HUES6 (cell line): ENCODE results near the gene GCH1.
"Not testable (repeated sequence)": the region's sequence is repeated elsewhere in the genome, so short reads cannot be mapped to it uniquely, and the experiment has no call there.

Source experiments
- H3K27ac ChIP-seq: 2 replicates; pipeline ENCODE4 v1.7.0; 2013; ENCODE audit warnings: low read depth, mild to moderate bottlenecking, low read length, inconsistent platforms
- H3K27me3 ChIP-seq: 2 replicates; pipeline ENCODE4 v1.6.1; 2013; ENCODE audit warnings: low read length; ENCODE audit not compliant: control insufficient read depth, insufficient read depth
- H3K36me3 ChIP-seq: 2 replicates; pipeline ENCODE4 v1.6.1; 2013; ENCODE audit warnings: low read length; ENCODE audit not compliant: control insufficient read depth, insufficient read depth
- H3K4me1 ChIP-seq: 2 replicates; pipeline ENCODE4 v1.6.1; 2013; ENCODE audit warnings: low read length; ENCODE audit not compliant: control insufficient read depth, insufficient read depth
- H3K4me3 ChIP-seq: 2 replicates; pipeline ENCODE4 v1.5.1; 2013; ENCODE audit warnings: low read depth, low read length
- H3K9ac ChIP-seq: one replicate; pipeline ENCODE4 v1.6.1; 2013; ENCODE audit warnings: mild to moderate bottlenecking, low read length
- H3K9me3 ChIP-seq: 2 replicates; pipeline ENCODE4 v1.6.1; 2013; ENCODE audit warnings: low read depth, low read length; ENCODE audit not compliant: control insufficient read depth, insufficient read depth

GCH1 gene

GRCh38 chr14:54807428-54807827 is 95.2 kb downstream of the GCH1 start:
- peaks cover 25% of the 10 kb centered on the region for H3K27me3 ChIP-seq

DNA sequence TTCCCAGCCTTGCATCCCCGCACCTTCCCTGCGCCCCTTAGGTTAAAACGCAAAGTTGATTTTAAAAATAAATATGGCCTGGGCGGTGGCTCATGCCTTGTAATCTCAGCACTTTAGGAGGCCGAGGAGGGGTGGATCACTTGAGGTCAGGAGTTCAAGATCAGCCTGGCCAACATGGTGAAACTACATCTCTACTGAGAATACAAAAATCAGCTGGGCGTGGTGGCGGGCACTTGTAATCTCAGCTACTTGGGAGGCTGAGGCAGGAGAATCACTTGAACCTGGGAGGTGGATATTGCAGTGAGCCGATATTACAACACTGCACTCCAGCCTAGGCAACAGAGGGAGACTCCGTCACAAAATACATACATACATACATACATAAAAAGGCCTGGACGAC is 96.0 kb downstream of the GCH1 start:
- Histone ChIP-seq H3K4me3 (no peak overlapping the region), H3K27ac (no peak overlapping the region), H3K9ac (no peak overlapping the region), H3K4me1 (peaks cover 22% of the 10 kb centered on the region), H3K9me3 (no peaks in the 10 kb centered on the region), H3K27me3 (peaks cover 25% of the 10 kb centered on the region), H3K36me3 (no peaks in the 10 kb centered on the region)

More at GRCh38 chr14:54807428-54807827, 95.2 kb downstream of the GCH1 start:
- H3K9ac ChIP-seq, result no peak overlapping the region
- no peaks in the 10 kb centered on the region for H3K9me3 ChIP-seq
- H3K36me3 ChIP-seq, result no peaks in the 10 kb centered on the region
- H3K4me3 ChIP-seq, result no peak overlapping the region
- H3K4me1 ChIP-seq, result peaks cover 22% of the 10 kb centered on the region
- no peak overlapping the region for H3K27ac ChIP-seq

DNA sequence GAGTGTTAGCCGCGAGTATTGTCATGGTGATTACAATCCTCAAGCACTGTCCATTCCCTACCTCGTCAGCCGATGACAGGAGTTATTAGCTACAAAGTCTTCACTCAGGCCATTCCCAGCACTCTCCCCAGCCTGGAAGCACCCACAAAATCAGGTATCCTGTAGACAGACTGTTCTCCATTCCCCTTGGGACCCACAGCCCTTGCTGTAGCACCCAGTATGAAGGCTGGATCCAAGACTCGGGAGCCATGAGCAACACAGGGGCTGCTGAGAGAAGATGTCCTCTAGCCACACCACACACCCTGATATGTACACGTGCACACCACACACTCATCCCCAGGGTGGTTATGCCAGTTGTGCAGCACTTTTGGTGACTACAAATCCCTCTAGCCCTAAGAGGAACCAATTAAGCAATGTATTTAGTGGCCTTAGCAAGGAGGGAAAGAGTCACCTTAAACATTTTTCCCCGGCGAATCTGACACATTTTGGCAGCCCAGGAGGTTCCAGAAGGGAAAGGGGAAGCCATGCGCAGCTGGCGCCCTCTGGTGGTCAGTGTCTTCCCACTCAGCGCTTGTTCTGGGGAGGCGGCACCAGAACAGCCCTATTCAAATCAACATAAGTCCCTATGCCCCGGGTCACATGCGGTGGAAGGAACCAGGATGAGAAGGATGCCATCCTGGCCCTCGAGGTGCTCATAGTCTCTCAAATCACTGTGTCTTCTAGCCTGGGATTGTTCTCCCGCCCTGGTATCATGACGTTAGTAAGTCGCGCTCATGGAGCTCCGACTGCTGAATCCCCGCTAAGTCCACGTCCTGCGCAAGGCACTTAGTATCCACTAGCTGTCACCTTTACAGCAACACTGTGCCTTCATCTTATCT is 96.9 kb downstream of the GCH1 start:
- Histone ChIP-seq H3K27me3 (peaks cover 25% of the 10 kb centered on the region), H3K27ac (no peak overlapping the region), H3K36me3 (no peaks in the 10 kb centered on the region), H3K4me3 (peak overlapping the region; percentile 43), H3K9ac (no peak overlapping the region), H3K9me3 (no peaks in the 10 kb centered on the region), H3K4me1 (peaks cover 22% of the 10 kb centered on the region)

GRCh38 chr14:54805070-54805444 is 97.6 kb downstream of the GCH1 start:
- peaks cover 22% of the 10 kb centered on the region for H3K4me1 ChIP-seq
- H3K27ac ChIP-seq, result no peak overlapping the region
- no peaks in the 10 kb centered on the region for H3K9me3 ChIP-seq
- no peaks in the 10 kb centered on the region for H3K36me3 ChIP-seq
- H3K4me3 ChIP-seq, result peak overlapping the region; percentile 43; the same call in 1 of the 2 replicates
- no peak overlapping the region for H3K9ac ChIP-seq
- H3K27me3 ChIP-seq, result peaks cover 25% of the 10 kb centered on the region

- H3K9me3 ChIP-seq, result no peaks in the 10 kb centered on the region
- H3K4me3 ChIP-seq, result peak overlapping the region; percentile 43; the same call in 1 of the 2 replicates
- H3K4me1 ChIP-seq, result peaks cover 22% of the 10 kb centered on the region
- H3K9ac ChIP-seq, result no peak overlapping the region
- H3K27ac ChIP-seq, result no peak overlapping the region
- no peaks in the 10 kb centered on the region for H3K36me3 ChIP-seq
- peaks cover 25% of the 10 kb centered on the region for H3K27me3 ChIP-seq
These were observed 98.0 kb downstream of the GCH1 start for GRCh38 chr14:54804538-54805041.

- H3K27ac ChIP-seq, result no peak overlapping the region
- no peaks in the 10 kb centered on the region for H3K9me3 ChIP-seq
- no peak overlapping the region for H3K9ac ChIP-seq
- H3K36me3 ChIP-seq, result no peaks in the 10 kb centered on the region
- H3K27me3 ChIP-seq, result peaks cover 25% of the 10 kb centered on the region
- H3K4me1 ChIP-seq, result peaks cover 22% of the 10 kb centered on the region
- H3K4me3 ChIP-seq, result no peak overlapping the region; the same call in 1 of the 2 replicates
These were observed 98.6 kb downstream of the GCH1 start for GRCh38 chr14:54803926-54804537.

DNA sequence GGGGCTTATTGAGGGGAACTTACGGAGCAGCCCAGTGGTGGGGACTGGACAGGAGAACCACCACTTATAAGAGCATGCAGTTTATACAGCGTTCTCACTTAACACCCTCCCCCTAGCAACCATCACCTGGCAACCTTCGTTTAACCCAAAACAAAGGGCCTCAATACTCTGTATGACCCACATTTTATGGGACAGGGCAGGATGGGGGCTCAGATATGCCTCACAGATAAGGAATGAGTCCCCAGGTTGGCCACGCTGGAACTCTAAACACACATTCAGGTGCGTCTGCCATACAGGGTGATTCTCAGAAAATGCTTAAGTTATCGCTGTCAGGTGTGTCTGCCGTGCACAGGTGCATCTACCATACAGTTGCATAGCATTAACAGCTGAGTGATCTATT is 99.2 kb downstream of the GCH1 start:
- Histone ChIP-seq H3K9me3 (no peaks in the 10 kb centered on the region), H3K9ac (no peak overlapping the region), H3K4me3 (no peak overlapping the region), H3K27me3 (peaks cover 25% of the 10 kb centered on the region), H3K36me3 (no peaks in the 10 kb centered on the region), H3K4me1 (peaks cover 22% of the 10 kb centered on the region), H3K27ac (no peak overlapping the region)

- Histone ChIP-seq H3K4me1 (peaks cover 22% of the 10 kb centered on the region), H3K27me3 (peaks cover 25% of the 10 kb centered on the region)
- H3K27ac ChIP-seq, H3K9me3 ChIP-seq, H3K36me3 ChIP-seq, H3K4me3 ChIP-seq, H3K9ac ChIP-seq: not testable (repeated sequence)
These were observed 101.1 kb downstream of the GCH1 start for GRCh38 chr14:54801482-54801881.

DNA sequence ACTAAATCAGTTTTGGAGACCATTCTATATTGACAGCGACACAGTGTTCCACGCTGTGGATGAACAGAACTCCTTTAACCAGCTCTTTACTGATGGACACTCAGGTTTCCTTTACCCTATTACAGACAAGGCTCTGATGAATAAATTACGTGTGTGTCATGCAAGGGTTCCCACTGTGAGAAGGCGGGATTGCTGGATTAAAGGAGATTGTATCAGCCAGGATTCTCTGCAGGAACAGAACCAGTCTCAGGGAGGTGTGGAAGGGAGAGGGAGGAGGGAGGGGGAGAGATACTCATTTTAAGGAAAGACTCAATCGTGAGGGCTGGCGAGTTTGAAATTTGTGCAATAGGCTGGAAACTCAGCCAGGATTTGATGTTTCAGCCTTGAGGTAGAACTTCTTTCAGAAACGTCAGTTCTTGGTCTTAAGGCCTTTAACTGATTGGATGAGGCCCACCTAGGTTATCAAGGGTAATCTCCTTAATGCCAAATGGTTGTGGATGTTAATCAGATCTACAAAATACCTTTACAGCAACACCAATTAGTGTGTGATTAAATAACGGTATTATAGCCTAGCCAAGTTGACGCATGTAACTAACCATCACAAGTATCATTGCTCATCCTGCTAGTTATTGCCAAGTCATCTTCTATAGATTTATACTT is 104.0 kb downstream of the GCH1 start:
- H3K9me3 ChIP-seq, result 0 out of 2 replicates have a peak, but pooled peaks cover 3% of the 10 kb centered on the region
- no peak overlapping the region for H3K9ac ChIP-seq
- H3K4me3 ChIP-seq, result no peak overlapping the region
- H3K27ac ChIP-seq, result no peak overlapping the region
- H3K4me1 ChIP-seq, result no peaks in the 10 kb centered on the region
- H3K36me3 ChIP-seq, result no peaks in the 10 kb centered on the region
- H3K27me3 ChIP-seq, result peaks cover 4% of the 10 kb centered on the region; the same call in 1 of the 2 replicates

DNA sequence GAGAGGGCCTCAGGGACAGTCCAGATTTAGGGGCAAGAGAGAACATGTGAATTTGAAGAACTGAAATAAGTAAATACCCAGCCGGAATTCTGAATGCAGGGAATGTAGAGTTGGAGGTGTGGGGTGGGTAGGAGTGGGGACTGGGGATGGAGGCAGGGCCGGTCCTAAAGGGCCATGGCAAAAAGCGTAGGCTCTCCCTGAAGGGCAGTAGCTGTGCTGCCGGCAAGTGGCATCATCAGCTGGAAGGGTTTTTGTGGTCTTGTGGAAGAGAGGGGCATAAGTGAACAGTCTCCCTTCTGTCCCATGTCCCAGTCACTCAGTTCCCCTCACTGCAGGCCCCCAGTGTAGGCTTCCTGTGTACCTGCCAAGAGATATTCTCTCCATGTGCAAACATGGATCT is 104.6 kb downstream of the GCH1 start:
- H3K9ac ChIP-seq, result no peak overlapping the region
- no peak overlapping the region for H3K4me3 ChIP-seq
- no peaks in the 10 kb centered on the region; the same call in 1 of the 2 replicates for H3K27me3 ChIP-seq
- 0 out of 2 replicates have a peak, but pooled peaks cover 3% of the 10 kb centered on the region for H3K9me3 ChIP-seq
- H3K36me3 ChIP-seq, result no peaks in the 10 kb centered on the region
- H3K27ac ChIP-seq, result no peak overlapping the region
- H3K4me1 ChIP-seq, result no peaks in the 10 kb centered on the region
